ENCODE data around the gene PPME1. TPM values are rescaled to one million over a fixed set of nuclear protein-coding genes. Genes with fewer than 3 reads are reported as not detected.
A peak's percentile ranks its signal among the peaks of the same experiment; 100 is the strongest.

The PPME1 gene
- total RNA-seq, 1 donor from 2014 or later: 217 TPM

DNA sequence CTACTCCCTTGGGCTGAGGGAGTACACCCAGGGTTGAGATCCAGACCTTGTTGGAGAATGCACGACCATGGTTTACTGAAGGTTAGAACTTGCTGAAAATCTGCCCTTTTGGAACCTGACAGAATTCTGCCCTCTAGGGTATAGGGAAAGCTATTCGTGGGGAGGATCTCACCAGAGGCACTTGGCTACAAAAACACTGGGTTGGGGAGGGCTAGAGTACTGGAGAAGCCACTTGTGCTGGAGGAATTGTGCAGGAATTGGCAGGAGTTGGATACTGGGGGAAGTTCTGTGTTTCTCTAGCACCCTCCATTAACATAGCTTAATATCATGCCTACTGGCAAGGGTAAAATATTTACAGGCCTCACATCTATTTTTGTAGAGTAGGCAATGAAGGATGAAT lies 55.8 kb downstream of the PPME1 start:
- peak; percentile 10 for DNase-seq (ENCODE audit: low read depth)

- DNase-seq (ENCODE audit: low read depth): no peak
Observed at GRCh38 chr11:74232311-74232950, 61.3 kb downstream of the PPME1 start.

GRCh38 chr11:74233683-74234082 lies 62.6 kb downstream of the PPME1 start:
- no peak for DNase-seq (ENCODE audit: low read depth)

DNA sequence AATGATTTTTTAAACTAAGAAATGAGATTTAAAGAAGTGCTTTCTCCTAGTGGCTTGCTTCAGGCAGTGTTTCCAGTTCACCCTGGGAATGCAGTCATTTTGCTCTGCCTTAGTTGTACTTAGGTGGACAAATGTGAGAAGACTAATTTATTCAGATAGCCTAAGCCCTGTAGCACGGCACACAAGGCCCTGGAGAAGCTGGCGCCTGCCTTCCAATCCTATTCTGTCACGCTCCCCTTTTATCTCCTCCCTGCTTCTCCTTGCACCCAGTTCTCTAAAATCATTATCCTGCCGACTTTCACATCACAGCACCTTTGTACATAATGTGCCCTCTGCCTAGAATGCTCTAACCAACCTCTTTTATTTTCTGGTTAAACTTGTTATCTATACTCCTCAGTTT lies 64.0 kb downstream of the PPME1 start:
- no peak for DNase-seq (ENCODE audit: low read depth)

DNA sequence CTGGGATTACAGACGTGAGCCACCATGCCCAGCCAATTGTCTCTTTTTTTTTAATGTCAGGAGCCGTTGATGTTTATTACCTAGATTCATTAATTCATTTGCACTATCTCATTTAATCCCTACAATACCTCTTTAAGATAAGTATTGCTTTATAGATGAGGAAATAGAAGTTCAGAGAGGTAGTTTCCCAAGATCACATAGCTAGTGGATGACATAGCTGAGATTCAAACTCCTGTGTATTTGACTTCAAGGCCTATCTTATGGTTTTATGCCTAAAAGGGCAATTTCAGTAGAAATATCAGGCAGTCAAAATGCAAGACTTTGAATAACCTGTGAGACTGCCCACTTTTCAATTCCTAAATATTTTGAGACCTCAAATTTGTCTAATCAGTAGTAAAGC lies 66.5 kb downstream of the PPME1 start:
- DNase-seq (ENCODE audit: low read depth): no peak

DNA sequence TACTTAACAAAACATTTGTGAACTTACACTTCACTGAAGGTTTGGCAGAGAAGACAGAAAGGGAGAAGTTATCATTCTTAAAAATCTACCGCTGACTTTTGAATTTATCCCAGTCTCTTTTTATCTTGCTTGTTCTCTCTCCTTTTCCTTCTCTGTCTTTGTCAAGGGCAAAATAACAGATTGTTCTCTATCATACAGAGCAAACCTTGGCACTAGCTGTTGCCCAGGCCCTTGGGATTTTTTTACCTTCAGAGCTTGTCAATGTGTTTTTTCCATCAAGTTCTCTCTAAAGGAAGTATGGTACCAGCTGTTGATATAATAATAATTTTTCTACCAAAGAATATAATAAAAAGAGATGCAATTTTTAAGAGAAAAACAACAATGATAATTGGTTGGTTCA lies 67.2 kb downstream of the PPME1 start:
- no peak for DNase-seq (ENCODE audit: low read depth)

- DNase-seq (ENCODE audit: low read depth): no peak
Observed at GRCh38 chr11:74248469-74248868, 77.4 kb downstream of the PPME1 start.

GRCh38 chr11:74249496-74249895 lies 78.4 kb downstream of the PPME1 start:
- no peak for DNase-seq (ENCODE audit: low read depth)

GRCh38 chr11:74253361-74253760 lies 82.3 kb downstream of the PPME1 start:
- no peak for DNase-seq (ENCODE audit: low read depth)

DNA sequence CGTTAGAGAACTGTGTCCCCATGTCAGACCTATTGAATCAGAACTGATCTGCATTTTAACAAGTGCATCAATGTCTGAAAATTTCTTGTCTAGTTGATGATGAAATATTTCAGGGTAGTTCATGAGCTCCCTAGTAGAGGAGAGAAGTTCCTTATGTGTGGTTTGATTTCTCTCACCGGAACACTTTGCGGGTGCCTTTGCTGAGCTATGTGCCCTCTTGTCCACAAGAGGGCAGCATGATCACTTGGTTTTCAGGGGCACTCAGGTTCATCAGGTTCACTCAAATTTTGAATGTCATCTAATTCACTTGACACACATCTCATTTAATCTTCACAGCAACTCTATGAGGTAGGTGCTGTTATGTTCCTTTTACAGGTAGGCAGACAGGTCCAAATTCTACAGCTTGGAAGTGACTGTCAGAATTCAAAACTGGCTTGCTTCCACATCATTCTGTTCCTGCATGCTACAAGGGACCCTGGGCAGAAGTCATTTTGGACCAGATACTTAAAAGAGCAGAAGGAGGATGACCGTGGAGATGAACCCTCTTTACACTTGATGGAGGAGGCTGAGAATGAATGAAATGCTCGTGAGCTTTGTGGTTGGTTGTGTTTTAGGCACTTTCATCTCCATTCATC lies 84.8 kb downstream of the PPME1 start:
- DNase-seq (ENCODE audit: low read depth): peak; percentile 80

DNA sequence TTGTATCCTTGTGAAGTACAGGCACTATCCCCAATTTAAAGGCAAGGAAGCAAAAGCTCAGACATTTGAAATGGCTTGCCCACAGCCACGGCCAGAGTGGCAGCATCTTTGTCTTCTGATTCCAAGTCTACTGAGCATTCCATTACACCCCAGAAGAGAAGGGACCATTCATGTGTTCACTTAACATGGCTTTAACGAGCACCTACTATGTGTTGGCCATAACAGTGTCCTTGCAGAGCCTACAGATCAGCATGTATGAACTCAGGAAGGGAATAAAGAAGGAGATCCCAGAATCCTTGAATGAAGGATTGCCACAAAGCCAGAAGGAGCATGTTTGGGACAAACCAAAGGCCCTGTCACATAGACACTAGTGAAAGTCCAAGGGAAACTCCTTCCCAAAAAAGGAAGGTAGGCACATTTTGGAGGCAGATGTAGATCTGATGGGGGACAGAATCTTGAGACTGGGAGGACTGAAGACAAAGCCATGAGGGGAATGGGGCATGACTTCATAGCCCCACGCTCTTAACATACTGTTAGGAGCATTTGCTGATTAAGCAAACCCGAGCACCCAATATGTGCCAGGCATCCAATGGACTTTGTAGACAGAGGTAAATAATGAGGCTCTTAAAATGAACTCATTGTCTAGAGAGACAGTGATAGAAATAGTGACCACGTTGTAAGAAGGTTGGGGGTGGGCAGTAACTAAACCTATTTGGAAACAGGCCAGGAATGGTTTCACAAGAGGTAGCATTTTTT lies 85.5 kb downstream of the PPME1 start:
- no peak for DNase-seq (ENCODE audit: low read depth)

DNA sequence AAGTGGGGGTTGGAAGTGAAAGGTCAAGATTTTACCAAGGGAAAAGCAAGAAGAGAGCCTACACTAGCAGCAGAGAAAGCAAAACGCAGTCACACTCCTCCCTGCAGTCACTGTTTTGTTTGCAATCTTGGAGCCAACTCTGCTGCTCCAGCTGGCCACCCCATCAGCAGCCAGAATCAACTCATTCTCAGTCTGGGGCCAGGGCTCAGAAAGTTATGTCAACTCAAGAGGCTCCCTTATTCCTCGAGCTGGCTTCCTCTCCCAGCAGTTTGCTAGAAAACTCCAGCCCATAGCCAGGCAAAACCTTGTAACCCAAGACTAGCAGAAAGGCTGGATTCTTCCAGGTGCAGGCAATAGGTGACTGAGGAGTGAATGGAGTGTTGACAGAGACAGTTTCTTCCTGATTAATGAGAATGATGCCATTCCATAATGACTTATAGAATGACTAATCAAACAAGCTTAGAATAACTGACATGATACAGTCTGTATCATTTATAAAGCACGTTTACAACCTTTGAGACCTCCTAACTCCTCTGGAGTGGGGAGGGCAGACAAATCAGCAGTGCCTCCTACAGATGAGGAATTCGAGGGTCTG lies 87.0 kb downstream of the PPME1 start:
- peak; percentile 59 for DNase-seq (ENCODE audit: low read depth)

GRCh38 chr11:74262725-74263124 lies 91.6 kb downstream of the PPME1 start:
- no peak for DNase-seq (ENCODE audit: low read depth)

GRCh38 chr11:74265256-74265655 lies 94.2 kb downstream of the PPME1 start:
- DNase-seq (ENCODE audit: low read depth): no peak

DNA sequence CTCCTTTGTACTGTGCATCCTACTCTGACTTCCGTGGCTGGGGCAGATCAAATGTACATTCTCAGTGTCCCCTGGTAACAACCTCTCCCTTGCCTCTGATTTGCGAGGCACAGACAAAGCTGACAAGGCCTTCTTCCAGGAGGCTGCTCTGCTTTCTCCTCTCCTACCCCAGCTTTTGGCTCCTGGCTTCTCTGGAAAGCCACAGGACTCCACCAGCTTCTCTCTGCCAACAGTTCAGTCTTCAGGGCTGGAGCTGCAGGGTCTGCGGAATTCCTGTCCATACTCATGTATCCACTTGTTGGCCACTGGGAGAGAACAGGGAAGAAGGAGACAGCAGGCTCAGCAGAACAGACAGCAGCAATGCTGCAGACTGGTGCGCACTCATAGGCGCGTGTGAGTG lies 95.9 kb downstream of the PPME1 start:
- DNase-seq (ENCODE audit: low read depth): no peak

DNA sequence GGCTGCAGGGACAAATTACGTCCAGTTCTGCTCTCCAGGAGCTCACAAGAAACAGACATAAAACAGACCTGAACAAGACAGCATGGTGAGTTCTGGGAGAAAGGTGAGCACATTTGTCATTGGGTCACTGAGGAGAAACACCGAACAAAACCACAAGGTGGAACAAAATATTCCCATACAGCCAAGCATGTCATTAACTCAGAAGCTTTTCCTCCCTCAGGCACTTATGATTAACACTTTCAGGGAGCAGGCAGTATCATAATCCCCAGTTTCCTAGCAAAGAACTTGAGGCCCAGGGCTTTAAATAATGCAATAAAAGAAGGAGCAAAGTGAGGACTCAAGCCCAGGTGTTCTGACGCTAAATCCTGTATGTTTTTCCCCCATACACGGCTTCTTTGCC lies 97.4 kb downstream of the PPME1 start:
- no peak for DNase-seq (ENCODE audit: low read depth)

- no peak for DNase-seq (ENCODE audit: low read depth)
Observed at GRCh38 chr11:74269161-74269811, 98.2 kb downstream of the PPME1 start.

DNA sequence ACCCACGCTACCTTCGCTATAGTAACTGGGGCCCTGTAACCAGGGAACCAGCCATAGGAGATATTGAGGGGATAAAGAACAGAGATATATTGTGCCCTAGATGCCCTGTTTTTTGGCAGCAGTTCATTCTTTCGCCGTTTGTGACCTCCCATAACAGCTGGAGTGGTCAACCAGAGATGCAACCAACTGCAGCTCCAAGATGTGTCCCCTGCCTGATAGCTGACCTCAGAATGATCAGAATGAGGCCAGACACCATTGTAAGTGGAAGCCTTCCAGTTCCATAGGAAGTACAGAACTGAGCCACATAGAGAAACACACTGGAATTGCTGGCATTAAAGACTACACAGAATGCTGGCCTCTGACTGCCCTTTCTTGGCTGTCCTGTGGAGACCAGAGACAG lies 101.2 kb downstream of the PPME1 start:
- DNase-seq (ENCODE audit: low read depth): peak; percentile 72

DNA sequence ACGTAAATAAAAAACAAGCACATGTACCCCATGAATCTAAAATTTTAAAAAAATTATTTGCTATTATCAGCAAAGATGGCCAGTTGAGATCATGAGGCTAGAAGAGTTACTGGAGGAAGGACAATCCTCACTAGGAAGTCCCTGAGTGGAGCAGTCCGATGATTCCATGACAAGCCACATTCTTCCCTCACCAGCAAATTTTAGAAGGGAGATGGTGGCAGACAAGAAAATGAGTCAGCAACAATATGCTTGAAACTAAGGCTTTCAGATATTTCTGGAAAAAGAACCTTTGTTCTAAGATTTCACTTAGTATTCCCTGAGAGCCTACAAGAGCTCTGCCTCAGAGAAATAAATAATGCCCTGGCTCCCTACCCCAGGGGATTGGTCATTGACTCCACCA lies 105.5 kb downstream of the PPME1 start:
- no peak for DNase-seq (ENCODE audit: low read depth)

- DNase-seq (ENCODE audit: low read depth): no peak
Observed at GRCh38 chr11:74278103-74278502, 107.0 kb downstream of the PPME1 start.

DNA sequence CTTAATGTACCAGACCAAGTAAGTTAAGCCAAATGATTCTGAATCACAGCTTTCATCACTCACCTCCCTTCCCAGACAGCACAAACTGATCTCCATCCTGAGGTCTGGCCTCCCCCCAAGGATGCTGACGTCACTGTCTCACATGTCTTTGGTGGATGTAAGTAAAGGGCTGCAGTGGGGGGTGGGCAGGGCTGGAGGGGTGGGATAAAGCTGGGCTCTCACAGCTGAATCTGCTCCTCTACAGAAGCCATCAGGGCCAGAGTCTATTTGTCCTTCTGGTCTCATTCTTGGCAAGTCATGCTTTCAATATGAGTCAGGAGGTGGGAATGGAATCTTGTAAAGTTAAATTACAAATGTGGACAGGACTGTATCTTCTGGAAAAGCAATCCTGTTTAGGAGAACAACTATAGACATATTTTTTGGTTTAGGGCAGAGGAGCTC lies 107.7 kb downstream of the PPME1 start:
- DNase-seq (ENCODE audit: low read depth): peak; percentile 89

GRCh38 chr11:74279256-74279655 lies 108.2 kb downstream of the PPME1 start:
- DNase-seq (ENCODE audit: low read depth): no peak

Data from myocyte (in vitro differentiated cells).